Esophagus squamous epithelium (tissue), 4 donors: ENCODE data around the gene ZC3H13.

Experiments
- POLR2A ChIP-seq, 4 donors: fragments of 450-650 bp; IDR thresholded peaks; one replicate each; pipeline ENCODE4 v1.6.1; 2017; ENCODE audit warnings: antibody characterized with exemption in 4 of 4, mild to moderate bottlenecking in 4 of 4, moderate library complexity in 3 of 4
- TF ChIP-seq, protein P1 (sequence below), 6 experiments: fragments of 450-650 bp in 4 of 6; fragments of 200-600 bp in 2 of 6; sonication (generic) in 2 of 6; IDR thresholded peaks; one replicate each; pipeline ENCODE4 v1.5.1; 2016 to 2019; ENCODE audit warnings: antibody characterized with exemption in 6 of 6, mild to moderate bottlenecking in 4 of 6, moderate library complexity in 4 of 6

DNA sequence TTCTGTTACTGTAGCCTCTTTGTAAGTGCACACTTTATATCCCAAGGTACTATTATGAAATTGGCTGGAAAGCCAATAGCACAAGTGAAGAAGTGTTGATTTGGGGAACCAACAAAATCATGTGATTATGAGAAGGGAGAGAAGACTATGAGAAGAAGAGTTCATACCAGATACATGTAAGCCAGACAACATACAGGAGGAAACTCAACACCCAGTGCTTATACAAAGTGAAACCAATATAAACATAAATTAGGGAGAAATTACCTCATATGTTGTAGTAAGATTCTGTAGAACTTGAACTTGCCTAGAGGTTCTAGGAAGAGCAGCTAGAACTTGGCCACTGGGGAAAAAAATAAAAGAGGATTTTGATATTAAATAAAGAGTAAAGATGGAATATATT lies 34.9 kb upstream of the ZC3H13 start:
- TF ChIP-seq, protein P1, sequence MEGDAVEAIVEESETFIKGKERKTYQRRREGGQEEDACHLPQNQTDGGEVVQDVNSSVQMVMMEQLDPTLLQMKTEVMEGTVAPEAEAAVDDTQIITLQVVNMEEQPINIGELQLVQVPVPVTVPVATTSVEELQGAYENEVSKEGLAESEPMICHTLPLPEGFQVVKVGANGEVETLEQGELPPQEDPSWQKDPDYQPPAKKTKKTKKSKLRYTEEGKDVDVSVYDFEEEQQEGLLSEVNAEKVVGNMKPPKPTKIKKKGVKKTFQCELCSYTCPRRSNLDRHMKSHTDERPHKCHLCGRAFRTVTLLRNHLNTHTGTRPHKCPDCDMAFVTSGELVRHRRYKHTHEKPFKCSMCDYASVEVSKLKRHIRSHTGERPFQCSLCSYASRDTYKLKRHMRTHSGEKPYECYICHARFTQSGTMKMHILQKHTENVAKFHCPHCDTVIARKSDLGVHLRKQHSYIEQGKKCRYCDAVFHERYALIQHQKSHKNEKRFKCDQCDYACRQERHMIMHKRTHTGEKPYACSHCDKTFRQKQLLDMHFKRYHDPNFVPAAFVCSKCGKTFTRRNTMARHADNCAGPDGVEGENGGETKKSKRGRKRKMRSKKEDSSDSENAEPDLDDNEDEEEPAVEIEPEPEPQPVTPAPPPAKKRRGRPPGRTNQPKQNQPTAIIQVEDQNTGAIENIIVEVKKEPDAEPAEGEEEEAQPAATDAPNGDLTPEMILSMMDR (IDR thresholded peaks at IDR 0.05), result no peak
- TF ChIP-seq POLR2A (IDR thresholded peaks at IDR 0.05), result no peak
